Measurements from ENCODE around the gene ERICH6.

Gene ERICH6

GRCh38 chr3:150729682-150730360 is 26.1 kb upstream of the ERICH6 start:
- no peaks in the 10 kb centered on the region for H3K27me3 ChIP-seq (ENCODE audit: insufficient read depth, low read length)
- no peaks in the 10 kb centered on the region for H3K9me3 ChIP-seq (ENCODE audit: low read length)
- no peak overlapping the region for H2AFZ ChIP-seq (ENCODE audit: low read depth, low read length)
- no peaks in the 10 kb centered on the region for H3K4me1 ChIP-seq (ENCODE audit: insufficient read depth, low read length)
- H3K36me3 ChIP-seq (ENCODE audit: insufficient read depth, low read length) = no peaks in the 10 kb centered on the region
- H3K4me3 ChIP-seq (ENCODE audit: low read length) = no peak overlapping the region

- H3K4me3 ChIP-seq (ENCODE audit: low read length) = no peak overlapping the region
- no peaks in the 10 kb centered on the region for H3K36me3 ChIP-seq (ENCODE audit: insufficient read depth, low read length)
- H3K4me1 ChIP-seq (ENCODE audit: insufficient read depth, low read length) = no peaks in the 10 kb centered on the region
- H3K27me3 ChIP-seq (ENCODE audit: insufficient read depth, low read length) = no peaks in the 10 kb centered on the region
- H2AFZ ChIP-seq (ENCODE audit: low read depth, low read length) = no peak overlapping the region
- no peaks in the 10 kb centered on the region for H3K9me3 ChIP-seq (ENCODE audit: low read length)
These were observed 24.2 kb upstream of the ERICH6 start for GRCh38 chr3:150727653-150728502.

DNA sequence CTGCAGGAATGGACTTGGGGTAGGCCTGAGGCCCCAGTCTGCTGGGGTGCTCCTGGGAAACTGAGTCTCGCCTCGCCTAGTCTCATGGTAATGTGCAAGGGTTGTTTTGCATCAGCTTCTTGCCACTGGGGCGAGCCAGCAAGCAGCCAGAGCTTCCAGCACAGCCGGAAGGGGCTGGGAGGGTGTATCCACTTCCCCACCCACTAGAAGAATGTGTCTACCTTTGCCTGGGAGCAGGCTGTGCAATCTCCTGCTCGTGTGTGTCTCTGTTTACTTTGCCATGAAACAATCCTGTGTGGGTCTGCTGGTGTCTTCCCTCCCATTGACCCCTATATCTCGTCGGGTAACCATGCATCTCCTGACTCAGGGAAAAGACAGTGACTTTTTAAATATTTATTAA is 21.8 kb upstream of the ERICH6 start:
- H3K9me3 ChIP-seq (ENCODE audit: low read length) = no peaks in the 10 kb centered on the region
- no peaks in the 10 kb centered on the region for H3K36me3 ChIP-seq (ENCODE audit: insufficient read depth, low read length)
- no peaks in the 10 kb centered on the region for H3K27me3 ChIP-seq (ENCODE audit: insufficient read depth, low read length)
- no peak overlapping the region for H2AFZ ChIP-seq (ENCODE audit: low read depth, low read length)
- H3K4me1 ChIP-seq (ENCODE audit: insufficient read depth, low read length) = no peaks in the 10 kb centered on the region
- no peak overlapping the region for H3K4me3 ChIP-seq (ENCODE audit: low read length)

- no peak overlapping the region for H3K4me3 ChIP-seq (ENCODE audit: low read length)
- no peaks in the 10 kb centered on the region for H3K9me3 ChIP-seq (ENCODE audit: low read length)
- no peaks in the 10 kb centered on the region for H3K4me1 ChIP-seq (ENCODE audit: insufficient read depth, low read length)
- no peaks in the 10 kb centered on the region for H3K36me3 ChIP-seq (ENCODE audit: insufficient read depth, low read length)
- no peaks in the 10 kb centered on the region for H3K27me3 ChIP-seq (ENCODE audit: insufficient read depth, low read length)
- H2AFZ ChIP-seq (ENCODE audit: low read depth, low read length) = no peak overlapping the region
These were observed 20.2 kb upstream of the ERICH6 start for GRCh38 chr3:150723946-150724345.

DNA sequence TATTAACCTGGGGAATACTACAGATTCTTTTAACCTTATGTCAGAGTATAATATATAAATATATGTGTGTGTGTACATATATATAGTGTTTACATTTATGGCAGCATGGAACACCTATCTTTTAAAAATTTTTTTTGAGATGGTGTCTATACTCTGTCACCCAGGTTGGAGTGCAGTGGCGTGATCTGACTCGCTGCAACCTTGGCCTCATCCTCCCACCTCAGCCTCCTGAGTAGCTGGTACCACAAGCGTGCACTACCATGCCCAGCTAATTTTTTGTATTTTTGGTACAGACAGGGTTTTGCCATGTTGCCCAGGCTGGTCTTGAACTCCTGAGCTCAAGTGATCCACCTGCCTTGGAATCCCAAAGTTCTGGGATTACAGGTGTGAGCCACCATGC is 18.5 kb upstream of the ERICH6 start:
- Histone ChIP-seq H3K4me3 (ENCODE audit: low read length) (no peak overlapping the region), H3K9me3 (ENCODE audit: low read length) (no peaks in the 10 kb centered on the region), H3K36me3 (ENCODE audit: insufficient read depth, low read length) (no peaks in the 10 kb centered on the region), H2AFZ (ENCODE audit: low read depth, low read length) (no peak overlapping the region), H3K27me3 (ENCODE audit: insufficient read depth, low read length) (no peaks in the 10 kb centered on the region), H3K4me1 (ENCODE audit: insufficient read depth, low read length) (no peaks in the 10 kb centered on the region)

- no peaks in the 10 kb centered on the region for H3K4me1 ChIP-seq (ENCODE audit: insufficient read depth, low read length)
- H3K36me3 ChIP-seq (ENCODE audit: insufficient read depth, low read length) = no peaks in the 10 kb centered on the region
- no peak overlapping the region for H3K4me3 ChIP-seq (ENCODE audit: low read length)
- peak overlapping the region; percentile 11 for H2AFZ ChIP-seq (ENCODE audit: low read depth, low read length)
- no peaks in the 10 kb centered on the region for H3K9me3 ChIP-seq (ENCODE audit: low read length)
- no peaks in the 10 kb centered on the region for H3K27me3 ChIP-seq (ENCODE audit: insufficient read depth, low read length)
These were observed 17.8 kb upstream of the ERICH6 start for GRCh38 chr3:150721285-150722130.

DNA sequence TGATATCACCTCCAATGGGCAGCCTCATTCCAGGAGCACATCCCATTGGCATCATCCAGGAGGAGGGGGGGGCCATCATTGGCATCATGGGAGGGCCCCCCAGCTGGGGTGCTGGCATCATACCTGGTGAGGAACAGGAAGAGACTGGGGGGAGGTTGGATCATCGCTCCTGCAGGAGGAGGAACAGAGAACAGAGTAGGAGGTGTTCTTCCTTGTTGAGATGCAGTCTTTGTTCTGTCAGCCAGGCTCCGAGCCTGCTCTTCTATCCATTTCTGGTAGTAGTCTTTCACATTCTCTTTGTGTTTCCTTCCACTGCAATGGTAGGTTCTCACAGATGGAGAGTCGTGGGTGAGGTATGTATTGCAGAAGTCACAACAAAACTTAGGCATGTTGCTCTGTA is 16.7 kb upstream of the ERICH6 start:
- Histone ChIP-seq H3K4me3 (ENCODE audit: low read length) (no peak overlapping the region), H3K9me3 (ENCODE audit: low read length) (no peaks in the 10 kb centered on the region), H3K36me3 (ENCODE audit: insufficient read depth, low read length) (no peaks in the 10 kb centered on the region), H2AFZ (ENCODE audit: low read depth, low read length) (no peak overlapping the region), H3K27me3 (ENCODE audit: insufficient read depth, low read length) (no peaks in the 10 kb centered on the region), H3K4me1 (ENCODE audit: insufficient read depth, low read length) (no peaks in the 10 kb centered on the region)

GRCh38 chr3:150710097-150710496 is 6.4 kb upstream of the ERICH6 start:
- Histone ChIP-seq H3K36me3 (ENCODE audit: insufficient read depth, low read length) (no peaks in the 10 kb centered on the region), H2AFZ (ENCODE audit: low read depth, low read length) (no peak overlapping the region), H3K4me3 (ENCODE audit: low read length) (no peak overlapping the region), H3K27me3 (ENCODE audit: insufficient read depth, low read length) (no peaks in the 10 kb centered on the region), H3K9me3 (ENCODE audit: low read length) (no peaks in the 10 kb centered on the region), H3K4me1 (ENCODE audit: insufficient read depth, low read length) (no peaks in the 10 kb centered on the region)

DNA sequence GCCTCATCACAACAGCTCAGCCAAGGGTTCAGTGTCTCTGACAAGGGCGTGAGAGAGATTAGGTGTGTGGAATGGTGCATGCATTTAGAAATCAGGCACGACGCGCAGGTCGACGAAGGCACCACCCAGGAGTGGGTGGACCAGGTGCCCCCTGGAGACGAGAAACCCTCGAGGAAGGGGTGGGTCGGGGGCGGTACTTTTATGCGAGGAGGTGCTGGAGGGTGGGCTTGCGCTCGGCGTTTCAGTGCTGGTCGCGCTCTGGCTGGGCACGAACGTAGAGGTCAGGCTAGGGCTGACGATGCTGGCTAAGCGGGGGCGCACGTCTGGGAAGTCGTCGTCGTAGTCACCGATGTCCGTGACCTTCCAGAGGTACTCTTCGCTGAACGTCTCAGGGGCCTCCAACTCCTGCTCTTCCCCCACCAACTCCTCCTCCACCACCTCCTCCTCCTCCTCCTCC is 393 bp downstream of the ERICH6 start:
- Histone ChIP-seq H3K9me3 (ENCODE audit: low read length) (no peaks in the 10 kb centered on the region), H3K27me3 (ENCODE audit: insufficient read depth, low read length) (no peaks in the 10 kb centered on the region), H3K4me3 (ENCODE audit: low read length) (peak overlapping the region; percentile 69), H3K4me1 (ENCODE audit: insufficient read depth, low read length) (peaks cover 3% of the 10 kb centered on the region), H3K36me3 (ENCODE audit: insufficient read depth, low read length) (no peaks in the 10 kb centered on the region), H2AFZ (ENCODE audit: low read depth, low read length) (peak overlapping the region; percentile 84)

GRCh38 chr3:150699068-150699639 is 4.6 kb downstream of the ERICH6 start:
- Histone ChIP-seq H2AFZ (ENCODE audit: low read depth, low read length) (no peak overlapping the region), H3K9me3 (ENCODE audit: low read length) (no peaks in the 10 kb centered on the region), H3K36me3 (ENCODE audit: insufficient read depth, low read length) (no peaks in the 10 kb centered on the region), H3K27me3 (ENCODE audit: insufficient read depth, low read length) (no peaks in the 10 kb centered on the region), H3K4me1 (ENCODE audit: insufficient read depth, low read length) (peaks cover under 1% of the 10 kb centered on the region), H3K4me3 (ENCODE audit: low read length) (no peak overlapping the region)

DNA sequence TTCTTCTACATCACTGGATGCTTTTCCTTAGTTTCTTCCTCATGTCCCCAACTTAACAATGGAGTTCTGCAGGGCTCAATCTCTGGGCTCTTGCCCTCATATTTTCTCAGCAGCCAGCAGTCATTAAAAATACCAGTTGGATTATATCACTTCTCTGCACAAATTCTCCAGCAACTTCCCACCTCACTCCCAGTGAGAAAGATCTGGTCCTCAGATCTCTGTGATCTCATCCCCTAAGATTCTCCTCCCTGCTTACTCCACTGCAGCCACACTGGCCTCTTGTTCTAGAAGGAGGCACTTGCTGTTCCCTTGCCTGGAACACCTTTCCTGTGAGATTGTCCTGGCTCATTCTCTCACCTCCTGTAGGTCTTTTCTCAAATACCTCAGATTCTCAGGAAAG is 6.1 kb downstream of the ERICH6 start:
- Histone ChIP-seq H3K36me3 (ENCODE audit: insufficient read depth, low read length) (no peaks in the 10 kb centered on the region), H3K27me3 (ENCODE audit: insufficient read depth, low read length) (no peaks in the 10 kb centered on the region), H3K4me1 (ENCODE audit: insufficient read depth, low read length) (no peaks in the 10 kb centered on the region), H3K4me3 (ENCODE audit: low read length) (no peak overlapping the region), H3K9me3 (ENCODE audit: low read length) (no peaks in the 10 kb centered on the region), H2AFZ (ENCODE audit: low read depth, low read length) (no peak overlapping the region)

- Histone ChIP-seq H3K27me3 (ENCODE audit: insufficient read depth, low read length) (no peaks in the 10 kb centered on the region), H2AFZ (ENCODE audit: low read depth, low read length) (no peak overlapping the region), H3K4me1 (ENCODE audit: insufficient read depth, low read length) (no peaks in the 10 kb centered on the region), H3K4me3 (ENCODE audit: low read length) (no peak overlapping the region), H3K9me3 (ENCODE audit: low read length) (peaks cover 3% of the 10 kb centered on the region), H3K36me3 (ENCODE audit: insufficient read depth, low read length) (no peaks in the 10 kb centered on the region)
These were observed 12.2 kb downstream of the ERICH6 start for GRCh38 chr3:150691414-150692040.
